Psoas muscle (tissue), 8 donors: ENCODE measurements around the gene PLG. TPM values are rescaled to one million over a fixed set of nuclear protein-coding genes. Genes with fewer than 3 reads are reported as not detected.

ENCODE experiments used
- ATAC-seq, 4 donors: fragments of 200-7000 bp; cut with Tn5 transposase; one replicate each; pipeline ENCODE4 v1.9.1; 2020; ENCODE audit warnings: moderate library complexity in 3 of 4, mild to moderate bottlenecking in 2 of 4
- DNase-seq, 2 donors: peaks; one replicate each; pipeline ENCODE4 v3.0.0-alpha.2; 2020
- H3K27ac ChIP-seq: fragments of 200-600 bp; one replicate; pipeline ENCODE4 v1.8.0; 2022
- H3K27me3 ChIP-seq, 3 donors: fragments of 200-600 bp in 1 of 3; one replicate each; pipeline versions ENCODE4 v1.6.1 to v1.8.0; 2013 to 2022; ENCODE audit warnings: low read length in 2 of 3, mild to moderate bottlenecking in 2 of 3, moderate library complexity in 1 of 3; ENCODE audit not compliant: insufficient read depth in 3 of 3
- H3K36me3 ChIP-seq, 2 donors: fragments of 200-600 bp in 1 of 2; one replicate each; pipeline versions ENCODE4 v1.6.1 to v1.8.0; 2013 to 2022; ENCODE audit warnings: low read depth in 1 of 2, mild to moderate bottlenecking in 1 of 2, moderate library complexity in 1 of 2; ENCODE audit not compliant: insufficient read depth in 1 of 2
- H3K4me1 ChIP-seq: fragments of 200-600 bp; one replicate; pipeline ENCODE4 v1.8.0; 2022
- H3K4me3 ChIP-seq: fragments of 200-600 bp; one replicate; pipeline ENCODE4 v1.8.0; 2022; ENCODE audit warnings: mild to moderate bottlenecking
- H3K9me3 ChIP-seq: fragments of 200-600 bp; one replicate; pipeline ENCODE4 v1.8.0; 2022
- CTCF ChIP-seq: fragments of 200-600 bp; IDR thresholded peaks from one replicate; pipeline ENCODE4 v1.8.0; 2022; ENCODE audit warnings: antibody characterized with exemption
- WGBS, 3 donors: extraction: QIAGEN DNeasy Blood & Tissue Kit; methylation state at CpG; one replicate each; pipeline versions ENCODE4 v1.1.6 to v1.1.7; 2013; 5-methylcytosine and 5-hydroxymethylcytosine counted together
- intact Hi-C, 2 donors: fragments of 100-400 bp; cut with DNase I; formaldehyde crosslinking; loops; one replicate each; pipeline versions ENCODE4 v1.11.0 to v1.14.2; 2022
- polyA plus RNA-seq, 3 donors: library from polyadenylated mRNA; stranded (reverse); fragments of 200-250 nt; gene quantifications; one replicate each; pipeline ENCODE4 v1.2.3, GENCODE V29; 2013
- total RNA-seq, 4 donors: library from RNA; stranded (reverse); fragmentation: NEBNext Ultra II Directional in 2 of 4; extraction: Animal tissue kit (Norgen Biotek cat#: 25700) in 2 of 4; gene quantifications; one replicate each; pipeline versions ENCODE4 v1.2.1 to v1.2.4, GENCODE V29; 2021 to 2023
- donor health status: healthy with polysubstance abuse.
- donor health status: DM: no; HTN: no; CAD: no; lungs with moderate emphysema.
- donor health status: Bipolar disorder and iron deficiency.
- donor health status: healthy.
- donor health status: DM: yes; HTN: yes; CAD: no.
- donor health status: DM: no; HTN: no; CAD: no.
- donor health status: DM: no; HTN: no; CAD: no.
- donor health status: DM: yes; HTN: yes; CAD: no.

The PLG gene
- total and polyA plus RNA-seq, 7 donors = 0.20 to 0.64 TPM; not detected in 5

GRCh38 chr6:160788806-160789205 lies 86.8 kb downstream of the PLG start:
- Histone ChIP-seq H3K9me3 (no peaks in the 10 kb centered on the region), H3K36me3 (no peaks in the 10 kb centered on the region), H3K27me3 (no peaks in the 10 kb centered on the region), H3K27ac (no peak overlapping the region), H3K4me1 (no peaks in the 10 kb centered on the region), H3K4me3 (no peak overlapping the region)
- no peak for DNase-seq
- TF ChIP-seq CTCF = no peak
- intact Hi-C loops = no loop called here
- 73 to 78% (median 76%) methylated on average over 4 of the region's 4 CpGs for WGBS, 3 donors
- ATAC-seq = no peak

- Histone ChIP-seq H3K36me3 (no peaks in the 10 kb centered on the region), H3K9me3 (no peaks in the 10 kb centered on the region), H3K27me3 (no peaks in the 10 kb centered on the region), H3K27ac (no peak overlapping the region), H3K4me3 (no peak overlapping the region), H3K4me1 (no peaks in the 10 kb centered on the region)
- 74 to 82% (median 80%) methylated on average over 9 of the region's 9 CpGs for WGBS, 3 donors
- no peak for TF ChIP-seq CTCF
- DNase-seq (no peak), ATAC-seq (no peak)
- intact Hi-C loops = no loop called here
Observed at GRCh38 chr6:160789263-160790027, 87.4 kb downstream of the PLG start.

- DNase-seq = no peak
- intact Hi-C loops = no loop called here
- 46 to 50% (median 47%) methylated on average over 7 of the region's 7 CpGs for WGBS, 3 donors
- Histone ChIP-seq H3K27me3 (no peaks in the 10 kb centered on the region), H3K27ac (no peak overlapping the region), H3K4me3 (no peak overlapping the region), H3K4me1 (no peaks in the 10 kb centered on the region), H3K9me3 (no peaks in the 10 kb centered on the region), H3K36me3 (no peaks in the 10 kb centered on the region)
- TF ChIP-seq CTCF = no peak
- ATAC-seq = no peak
Observed at GRCh38 chr6:160790028-160790792, 88.2 kb downstream of the PLG start.

- TF ChIP-seq CTCF = no peak
- Histone ChIP-seq H3K27ac (no peak overlapping the region), H3K9me3 (no peaks in the 10 kb centered on the region), H3K27me3 (no peaks in the 10 kb centered on the region), H3K36me3 (no peaks in the 10 kb centered on the region), H3K4me1 (no peaks in the 10 kb centered on the region), H3K4me3 (no peak overlapping the region)
- intact Hi-C loops = no loop called here
- ATAC-seq = no peak
- 84 to 94% (median 87%) methylated on average over 6 of the region's 6 CpGs for WGBS, 3 donors
- DNase-seq = no peak
Observed at GRCh38 chr6:160791459-160791858, 89.4 kb downstream of the PLG start.
